GM21381 (cell line): ENCODE measurements around the gene PGBD2.
"Not testable (repeated sequence)": the region's sequence is repeated elsewhere in the genome, so short reads cannot be mapped to it uniquely, and the experiment has no call there.

Experiments
- ATAC-seq: cut with Tn5 transposase; IDR thresholded peaks from one replicate; pipeline ENCODE4 v1.9.1; 2021; ENCODE audit warnings: mild to moderate bottlenecking, moderate library complexity; ENCODE audit not compliant: unreplicated experiment

The PGBD2 gene

DNA sequence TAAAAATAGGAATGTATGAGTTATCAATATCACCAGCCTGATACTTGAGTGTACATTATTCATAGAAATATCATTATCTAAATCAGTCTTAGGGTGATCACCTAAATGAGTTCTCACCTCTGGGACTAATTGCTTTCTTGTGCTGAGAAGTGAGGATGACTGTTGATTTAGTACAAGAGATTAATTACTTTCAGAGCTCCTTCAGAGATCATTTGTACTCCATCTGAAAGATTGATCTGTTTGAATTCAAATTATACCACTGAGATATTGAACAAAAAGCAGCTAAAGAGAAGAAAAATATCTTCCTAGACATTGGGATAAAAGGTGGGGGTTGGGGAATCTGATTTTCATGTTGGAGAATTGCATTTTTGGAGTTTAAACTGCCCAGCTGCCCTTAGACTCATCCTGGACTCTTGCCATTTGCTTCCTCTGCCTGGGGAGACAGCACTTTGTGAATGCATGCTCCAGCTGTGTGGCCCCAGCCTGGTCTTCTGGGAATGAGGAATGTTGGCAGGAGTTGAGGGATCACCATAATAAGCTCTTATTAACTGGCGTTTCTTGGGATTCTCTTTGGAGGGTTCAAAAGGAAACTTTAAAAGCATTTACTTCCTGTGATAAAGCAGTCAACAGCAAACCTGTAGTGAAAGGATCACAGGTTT is 19.7 kb upstream of the PGBD2 start:
- ATAC-seq = no peak

DNA sequence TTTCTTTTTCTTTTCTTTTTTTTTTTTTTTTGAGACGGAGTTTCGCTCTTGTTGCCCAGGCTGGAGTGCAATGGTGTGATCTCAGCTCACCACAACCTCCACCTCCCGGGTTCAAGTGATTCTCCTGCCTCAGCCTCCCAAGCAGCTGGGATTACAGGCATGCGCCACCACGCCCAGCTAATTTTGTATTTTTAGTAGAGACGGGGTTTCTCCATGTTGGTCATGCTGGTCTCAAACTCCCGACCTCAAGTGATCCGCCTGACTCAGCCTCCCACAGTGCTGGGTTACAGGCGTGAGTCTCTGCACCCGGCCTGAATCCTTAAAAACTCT is 16.2 kb upstream of the PGBD2 start:
- ATAC-seq = not testable (repeated sequence)

DNA sequence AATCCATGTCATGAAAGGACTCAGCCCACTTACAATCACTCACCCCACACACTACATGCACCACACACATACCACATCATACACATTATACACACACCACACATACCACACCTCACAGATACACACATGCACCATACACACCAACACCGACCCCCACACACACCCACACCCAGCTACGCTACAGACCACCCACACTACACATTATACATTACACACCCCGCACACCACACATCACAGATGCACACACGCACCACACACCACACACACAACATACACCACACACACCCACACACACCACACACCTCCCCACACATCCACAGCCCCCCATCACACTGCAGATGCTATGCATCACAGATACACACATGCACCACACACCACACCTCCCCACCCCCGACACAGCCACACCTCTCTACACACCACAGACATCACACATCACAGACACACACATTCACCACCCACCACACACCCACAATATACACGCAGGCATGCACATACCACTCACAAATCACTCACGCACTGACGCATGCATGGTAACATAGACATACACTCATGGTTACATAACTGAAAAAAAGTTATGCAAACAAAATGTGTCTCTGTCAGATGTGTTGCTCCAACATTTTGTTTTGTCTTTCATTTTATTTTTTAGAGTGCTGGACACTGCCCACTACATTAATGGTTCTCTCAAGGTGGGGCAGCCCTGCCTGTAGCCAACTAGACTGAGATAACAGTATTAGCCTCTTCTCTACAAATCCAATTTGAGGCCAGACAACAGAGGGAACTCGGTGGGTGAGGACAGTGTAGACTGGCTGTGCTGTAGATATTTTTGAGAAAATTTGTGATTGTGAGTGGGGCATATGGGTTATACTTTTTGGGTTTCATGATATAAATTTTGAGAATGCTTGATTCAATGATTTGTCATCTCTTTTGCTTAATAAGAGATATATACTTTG is 15.2 kb upstream of the PGBD2 start:
- ATAC-seq = no peak

DNA sequence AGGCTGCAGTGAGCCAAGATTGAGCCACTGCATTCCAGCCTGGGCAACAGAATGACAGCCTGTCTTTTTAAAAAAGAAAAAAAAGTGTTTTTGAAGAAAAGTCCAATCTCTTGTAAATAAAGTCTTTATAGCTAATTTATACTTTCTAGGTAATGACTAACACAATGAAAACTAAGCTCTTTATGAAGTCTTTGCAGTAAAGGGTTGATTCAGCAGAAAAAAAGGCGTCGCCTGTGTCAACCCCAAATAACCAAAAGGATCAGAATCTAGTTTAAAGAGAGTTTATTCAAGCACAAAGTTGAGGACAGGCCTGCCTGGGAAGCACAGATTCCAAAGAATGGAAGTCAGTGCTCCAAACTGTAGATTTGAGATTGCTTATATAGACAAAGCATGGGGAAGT is 14.3 kb upstream of the PGBD2 start:
- ATAC-seq = no peak

DNA sequence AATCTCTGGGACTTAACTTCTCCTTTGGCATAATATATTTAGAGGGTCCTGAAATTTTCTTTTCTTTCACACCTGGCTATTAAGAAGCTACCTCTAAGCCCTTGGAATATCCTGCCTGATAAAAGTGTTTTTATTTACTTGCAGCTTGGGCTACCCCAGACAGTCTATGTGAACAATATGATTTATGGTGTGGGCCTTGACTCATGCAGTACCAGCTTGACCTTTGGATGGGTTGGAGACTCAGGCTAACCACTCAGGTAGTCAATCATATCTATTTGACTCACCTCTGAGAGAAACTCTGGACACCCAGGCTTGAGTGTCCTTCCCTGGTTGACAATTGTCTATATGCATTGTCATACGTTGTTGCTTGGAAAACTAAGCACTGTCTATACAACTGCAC is 13.4 kb upstream of the PGBD2 start:
- ATAC-seq = no peak

DNA sequence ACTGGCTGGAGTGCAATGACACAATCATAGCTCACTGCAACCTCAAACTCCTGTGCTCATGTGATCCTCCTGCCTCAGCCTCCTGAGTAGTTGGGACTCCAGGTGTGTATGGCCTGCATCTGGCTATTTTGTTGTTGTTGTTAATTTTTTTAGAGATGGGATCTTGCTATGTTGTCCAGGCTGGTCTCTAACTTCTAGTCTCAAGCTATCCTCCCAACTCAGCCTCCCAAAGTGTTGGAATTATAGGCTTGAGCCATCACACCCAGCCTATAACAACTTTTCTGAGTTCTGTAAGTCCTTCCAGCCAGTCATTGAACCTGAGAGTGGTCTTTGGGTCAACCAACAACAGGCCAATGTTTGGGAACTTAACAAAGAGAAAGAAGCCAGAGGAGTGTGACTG is 11.2 kb upstream of the PGBD2 start:
- no peak for ATAC-seq

DNA sequence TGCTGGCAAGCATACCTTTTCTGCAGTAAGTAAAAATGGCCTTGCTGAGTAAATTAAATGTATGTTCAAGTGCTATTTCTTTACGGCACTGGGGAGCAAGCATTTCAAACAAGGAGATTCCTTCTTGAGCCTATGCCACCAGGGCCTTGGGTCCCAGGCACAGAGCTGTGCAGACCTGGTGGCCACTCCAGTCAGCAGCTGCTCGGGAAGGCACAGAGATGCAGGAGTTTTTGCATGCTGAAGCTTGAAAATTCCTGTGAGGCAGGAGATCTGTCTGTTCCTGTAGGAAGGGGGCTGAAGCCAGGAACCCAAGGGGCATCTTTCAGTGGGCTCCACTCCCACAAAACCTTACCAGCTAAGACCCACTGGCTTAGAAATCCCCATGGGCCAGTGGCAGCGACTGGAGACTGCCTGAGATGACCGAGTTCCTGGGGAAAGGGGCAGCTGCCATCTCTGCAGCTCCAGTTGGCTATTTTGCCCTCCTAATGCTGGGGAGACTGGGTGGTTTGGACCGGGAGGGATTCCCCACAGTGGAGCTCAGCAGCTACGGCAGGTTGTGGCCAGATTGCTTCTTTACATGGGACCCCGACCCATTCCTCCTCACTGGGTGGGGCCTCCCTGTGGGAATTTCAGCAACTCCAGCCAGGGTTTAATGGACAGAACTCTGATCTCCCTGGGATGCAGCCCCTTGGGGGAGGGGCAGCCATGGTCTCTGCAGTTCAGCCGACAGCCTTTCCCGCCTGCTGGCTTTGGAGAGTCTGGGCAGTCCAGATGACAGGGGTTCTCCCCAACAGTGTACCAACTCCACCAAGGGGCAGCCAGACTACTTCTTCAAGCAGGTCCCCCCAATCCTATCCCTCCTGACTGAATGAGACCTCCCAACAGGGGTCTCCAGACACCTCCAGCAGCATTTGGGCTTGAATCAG is 8.4 kb upstream of the PGBD2 start:
- ATAC-seq = no peak

DNA sequence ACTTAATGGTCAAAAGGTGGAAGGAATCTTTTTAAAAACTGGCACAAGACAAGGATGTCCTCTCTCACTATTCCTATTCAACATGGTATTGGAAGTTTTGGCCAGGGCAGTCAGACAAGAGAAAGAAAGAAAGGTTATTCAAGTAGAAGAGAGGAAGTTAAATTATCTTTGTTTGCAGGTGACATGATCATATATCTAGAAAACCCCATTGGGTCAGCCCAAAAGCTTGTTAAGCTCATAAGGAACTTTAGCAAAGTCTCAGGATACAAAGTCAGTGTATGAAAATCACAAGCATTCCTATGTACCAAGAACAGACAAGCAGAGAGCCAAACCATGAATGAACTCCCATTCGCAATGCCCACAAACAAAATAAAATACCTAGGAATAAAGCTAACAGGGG is 5.4 kb upstream of the PGBD2 start:
- ATAC-seq = no peak

DNA sequence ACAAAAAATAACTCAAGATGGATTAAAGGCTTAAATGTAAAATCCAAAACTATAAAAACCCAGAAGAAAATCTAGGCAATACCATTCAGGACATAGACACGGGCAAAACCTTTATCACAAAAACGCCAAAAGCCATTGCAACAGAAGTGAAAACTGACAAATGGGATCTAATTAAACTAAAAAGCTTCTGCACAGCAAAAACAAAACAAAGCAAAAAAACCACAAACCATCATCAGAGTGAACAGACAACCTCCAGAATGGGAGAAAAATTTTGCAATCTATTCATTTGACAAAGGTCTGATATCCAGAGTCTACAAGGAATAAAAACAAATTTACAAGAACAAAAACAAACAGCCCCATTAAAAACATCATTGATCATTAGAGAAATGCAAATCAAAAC is 4.5 kb upstream of the PGBD2 start:
- no peak for ATAC-seq

DNA sequence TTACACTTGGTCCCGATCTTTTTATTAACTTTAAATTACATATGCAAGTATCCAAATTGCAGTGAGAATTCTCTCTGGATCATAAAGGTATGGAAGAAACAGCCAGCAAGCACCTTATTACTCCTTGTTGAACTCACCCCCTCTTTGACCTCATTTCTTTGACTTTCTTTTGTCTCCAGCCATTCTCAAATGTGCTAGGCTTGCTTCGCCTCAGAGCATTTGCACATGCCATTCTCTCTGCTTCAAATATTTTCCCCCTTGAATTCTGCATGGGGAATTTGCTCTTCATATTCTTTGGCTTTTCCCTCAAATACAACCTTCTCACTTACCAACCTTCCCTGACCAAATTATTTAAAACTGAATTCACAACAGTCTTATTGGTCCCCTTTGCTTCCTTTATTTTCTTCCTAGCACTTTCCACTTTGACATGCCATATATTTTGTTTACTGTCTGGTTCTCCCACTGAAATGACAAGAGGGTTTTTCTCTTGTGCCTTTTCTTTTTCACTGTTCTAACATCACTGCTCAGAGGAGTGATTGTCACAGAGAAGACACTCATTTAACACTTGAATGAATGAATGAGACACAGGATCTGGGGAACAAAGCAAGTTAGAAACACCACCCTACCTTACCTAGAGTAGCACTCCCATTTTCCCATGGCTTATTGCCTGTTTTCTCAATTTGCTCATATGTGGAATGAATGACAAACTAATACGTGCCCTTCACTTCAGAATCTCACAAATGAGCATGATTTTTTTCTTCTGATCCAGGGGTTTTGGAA is 1.4 kb upstream of the PGBD2 start:
- no peak for ATAC-seq

DNA sequence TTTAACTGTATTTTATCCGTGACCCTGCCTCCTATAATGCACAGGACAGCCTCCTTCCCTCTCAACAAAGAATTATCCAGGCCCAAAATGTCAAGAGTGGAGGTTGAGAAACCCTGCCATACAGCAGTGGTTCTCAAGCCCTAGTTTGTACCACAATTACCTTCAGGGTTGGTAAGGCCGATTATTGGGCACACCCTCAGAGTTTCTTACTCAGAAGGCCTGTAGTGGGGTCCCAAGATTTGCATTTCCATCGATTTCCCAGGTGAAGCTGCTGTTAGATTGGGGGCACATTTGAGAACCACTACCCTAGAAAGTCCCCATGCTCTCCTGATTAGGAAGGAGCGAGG is 400 bp upstream of the PGBD2 start:
- no peak for ATAC-seq

DNA sequence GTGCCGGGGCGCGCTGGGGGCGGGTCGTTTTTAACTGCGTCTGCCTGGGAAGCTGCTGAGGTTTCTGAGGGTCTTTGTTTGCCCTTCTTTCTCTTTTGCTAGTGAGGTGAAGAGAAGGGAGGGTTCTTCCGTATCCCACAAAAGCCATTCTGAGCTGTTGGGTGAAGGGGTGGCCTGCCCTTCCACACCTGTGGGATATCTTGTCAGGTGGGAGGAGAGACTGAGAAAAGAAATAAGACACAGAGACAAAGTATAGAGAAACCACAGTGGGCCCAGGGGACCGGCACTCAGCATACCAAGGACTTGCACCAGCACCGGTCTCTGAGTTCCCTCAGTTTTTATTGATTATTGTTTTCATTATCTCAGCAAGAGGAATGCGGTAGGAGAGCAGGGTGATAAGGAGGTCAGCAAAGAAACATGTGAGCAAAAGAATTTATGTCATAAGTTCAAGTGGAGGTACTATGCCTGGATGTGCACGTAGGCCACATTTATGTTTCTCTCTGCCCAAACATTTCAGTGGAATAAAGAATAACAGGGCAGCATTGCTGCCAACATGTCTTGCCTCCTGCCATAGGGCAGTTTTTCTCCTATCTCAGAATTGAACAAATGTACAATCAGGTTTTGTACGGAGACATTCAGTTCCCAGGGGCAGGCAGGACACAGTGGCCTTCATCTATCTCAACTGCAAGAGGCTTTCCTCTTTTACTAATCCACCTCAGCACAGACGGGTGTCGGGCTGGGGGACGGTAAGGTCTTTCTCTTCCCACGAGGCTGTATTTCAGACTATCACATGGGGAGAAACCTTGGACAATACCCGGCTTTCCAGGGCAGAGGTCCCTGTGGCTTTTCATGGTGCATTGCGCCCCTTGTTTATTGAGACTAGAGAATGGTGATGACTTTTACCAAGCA is 972 bp downstream of the PGBD2 start:
- ATAC-seq = peak; percentile 17

DNA sequence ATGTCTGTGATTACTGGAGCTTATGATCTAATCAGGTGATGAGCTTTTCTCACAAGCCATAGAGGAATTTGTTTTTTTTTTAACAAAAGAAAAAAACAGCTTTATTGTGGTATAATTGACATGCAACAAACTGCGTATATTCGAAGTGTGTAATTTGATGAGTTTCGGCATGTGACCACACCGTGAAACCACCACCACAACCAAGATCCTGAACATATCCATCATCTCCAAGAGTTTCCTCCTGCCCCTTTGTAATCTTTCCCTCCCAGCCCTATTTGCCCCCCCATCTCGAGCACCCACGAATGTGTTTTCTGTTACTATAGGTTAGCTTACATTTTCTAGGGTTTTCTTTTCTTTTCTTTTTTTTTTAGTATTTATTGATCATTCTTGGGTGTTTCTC is 4.7 kb downstream of the PGBD2 start:
- no peak for ATAC-seq

DNA sequence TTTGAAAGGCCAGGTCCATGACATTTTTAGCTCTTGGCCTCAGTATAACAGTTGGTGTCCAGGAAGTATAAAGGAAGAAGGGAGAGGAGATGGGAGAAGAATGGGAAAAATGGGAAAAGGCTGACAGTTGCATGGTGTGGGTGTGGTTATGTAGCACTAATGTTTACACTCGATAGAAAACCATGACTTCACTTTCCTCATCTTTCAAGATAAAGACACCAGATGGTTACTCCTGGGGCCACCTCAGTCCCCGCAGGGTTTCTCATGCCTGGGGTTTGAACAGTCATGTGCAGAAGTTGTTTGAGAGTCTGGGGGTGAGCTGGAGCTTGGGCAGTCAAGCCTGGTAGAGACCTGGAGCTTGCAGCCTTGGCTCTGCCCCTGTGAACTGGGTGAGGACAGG is 7.9 kb downstream of the PGBD2 start:
- ATAC-seq = no peak

DNA sequence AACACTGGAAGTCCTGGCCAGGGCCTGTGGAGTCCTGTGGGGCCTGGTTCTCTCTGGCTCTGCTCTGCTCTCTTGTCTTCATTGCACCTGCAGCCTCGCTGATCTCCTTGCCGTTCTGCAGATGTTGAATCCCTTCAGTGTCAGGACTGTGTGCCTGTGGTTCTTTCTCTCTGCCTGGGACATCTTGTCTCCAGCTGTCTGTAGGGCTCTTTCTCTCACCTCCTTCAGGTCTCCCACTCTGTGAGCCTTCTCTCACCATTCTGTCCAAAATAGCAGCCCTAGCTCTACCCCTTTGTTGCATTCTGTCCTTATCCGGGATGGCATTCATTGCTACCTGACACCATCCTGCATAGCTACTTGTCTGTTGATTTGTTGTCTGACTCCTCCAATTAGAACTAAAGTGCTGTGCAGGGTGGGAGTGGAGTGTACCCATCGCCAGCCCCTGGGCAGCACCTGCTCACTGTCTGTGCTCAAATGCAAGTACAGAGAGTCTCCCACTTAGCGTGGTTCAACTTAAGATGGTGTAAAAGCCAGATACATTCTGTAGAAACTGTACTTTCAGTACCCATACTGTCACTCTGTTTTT is 8.9 kb downstream of the PGBD2 start:
- no peak for ATAC-seq

DNA sequence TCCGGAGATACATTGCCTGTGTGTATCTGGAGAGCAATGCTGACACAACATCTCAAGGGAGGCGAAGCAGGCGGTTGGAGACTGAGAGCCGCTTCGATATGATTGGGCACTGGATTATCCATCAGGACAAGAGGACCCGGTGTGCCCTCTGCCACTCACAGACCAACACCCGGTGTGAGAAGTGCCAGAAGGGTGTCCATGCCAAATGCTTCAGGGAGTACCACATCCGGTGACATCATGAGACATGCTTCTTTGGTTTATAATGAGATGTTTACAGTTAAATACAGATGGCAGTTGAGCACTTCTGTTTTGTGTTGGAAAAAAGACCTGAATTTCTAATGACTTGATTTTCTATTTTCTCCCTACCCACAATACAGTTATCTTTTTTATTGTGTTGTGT is 12.1 kb downstream of the PGBD2 start:
- ATAC-seq = no peak

DNA sequence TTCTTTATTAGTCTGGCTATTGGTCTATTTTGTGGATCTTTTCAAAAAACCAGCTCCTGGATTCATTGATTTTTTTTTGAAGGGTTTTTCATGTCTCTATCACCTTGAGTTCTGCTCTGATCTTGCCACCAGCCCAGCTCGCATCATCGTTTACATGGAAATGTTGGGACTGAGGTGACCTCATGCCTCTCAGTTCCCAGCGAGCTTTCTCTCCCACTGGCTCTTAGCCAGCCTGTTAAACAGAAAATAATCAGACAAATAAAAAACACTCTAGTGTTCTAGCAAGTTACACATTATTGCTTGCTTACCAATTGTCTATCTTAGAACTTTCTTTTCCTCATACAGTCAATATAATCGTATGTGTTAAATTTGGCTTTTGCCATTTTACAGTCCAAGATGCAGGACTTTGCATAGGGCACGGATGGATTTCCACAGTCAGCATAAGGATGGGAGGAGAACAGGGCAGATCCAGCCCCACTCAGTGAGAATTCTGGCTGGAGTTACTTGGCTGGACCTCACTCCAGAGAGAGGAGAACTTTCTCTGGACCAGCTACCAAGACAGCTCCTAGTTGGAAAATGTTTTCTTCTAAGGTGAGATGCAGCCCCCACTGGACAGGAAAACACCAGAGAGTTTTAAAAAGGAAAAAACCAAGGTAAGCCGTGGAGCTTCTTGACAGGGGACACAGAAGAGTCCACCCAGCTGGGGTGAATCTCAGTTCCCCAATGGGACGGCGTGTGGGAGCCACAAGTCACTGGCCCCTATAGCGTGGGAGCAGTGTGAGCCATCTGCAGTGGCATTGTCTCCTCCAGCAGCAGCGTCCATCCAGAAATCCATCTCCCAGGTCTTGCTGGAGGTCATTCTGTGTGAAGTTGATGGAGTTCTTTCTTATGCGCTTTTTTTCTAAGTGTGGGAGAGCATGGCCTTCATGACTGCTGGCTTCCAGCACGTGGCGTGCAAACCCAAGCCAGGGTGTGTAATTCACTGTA is 17.6 kb downstream of the PGBD2 start:
- no peak for ATAC-seq
